ENCODE measurements around the gene NFIC. TPM values are rescaled to one million over a fixed set of nuclear protein-coding genes. Genes with fewer than 3 reads are reported as not detected.

Gene NFIC
- polyA plus RNA-seq, 2 donors, result 15.4 to 48.1 TPM

DNA sequence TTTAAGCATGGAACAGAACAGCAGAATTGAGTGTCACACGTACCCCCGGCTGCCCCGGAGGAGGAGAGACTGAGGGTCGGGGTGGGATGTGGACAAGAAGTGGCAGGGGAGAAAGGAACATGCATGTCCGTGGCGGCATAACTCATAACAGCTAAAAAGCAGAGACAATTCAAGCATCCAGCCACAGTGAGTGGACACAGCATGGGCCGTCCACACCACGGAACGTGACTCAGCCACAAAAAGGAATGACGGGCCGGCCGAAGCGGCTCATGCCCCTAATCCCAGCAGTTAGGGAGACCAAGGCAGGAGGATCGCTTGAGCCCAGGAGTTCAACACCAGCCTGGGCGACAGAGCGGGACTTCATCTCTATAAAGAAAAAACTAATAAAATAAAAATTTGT lies 126.5 kb downstream of the NFIC start:
- 94% methylated on average over 16 of the region's 16 CpGs for WGBS, 2 donors
- no peak overlapping the region for H3K27ac ChIP-seq (ENCODE audit: low read depth in 2 of 2, low read length in 1 of 2)
- H3K4me3 ChIP-seq (ENCODE audit: low read depth in 1 of 2, low read length in 2 of 2), result no peak overlapping the region
- no peaks in the 10 kb centered on the region for H3K4me1 ChIP-seq (ENCODE audit: control insufficient read depth in 2 of 2, insufficient read depth in 2 of 2, low read length in 1 of 2)
- no peaks in the 10 kb centered on the region for H3K9me3 ChIP-seq (ENCODE audit: control insufficient read depth in 2 of 2, insufficient read depth in 1 of 2, low read depth in 1 of 2, low read length in 1 of 2)
- H3K27me3 ChIP-seq (ENCODE audit: control insufficient read depth in 1 of 2, insufficient read depth in 2 of 2, low read length in 2 of 2), result no peaks in the 10 kb centered on the region
- H3K36me3 ChIP-seq (ENCODE audit: control insufficient read depth in 2 of 2, insufficient read depth in 2 of 2, low read length in 1 of 2), result peaks cover 13 to 40% of the 10 kb centered on the region in 2 donors

DNA sequence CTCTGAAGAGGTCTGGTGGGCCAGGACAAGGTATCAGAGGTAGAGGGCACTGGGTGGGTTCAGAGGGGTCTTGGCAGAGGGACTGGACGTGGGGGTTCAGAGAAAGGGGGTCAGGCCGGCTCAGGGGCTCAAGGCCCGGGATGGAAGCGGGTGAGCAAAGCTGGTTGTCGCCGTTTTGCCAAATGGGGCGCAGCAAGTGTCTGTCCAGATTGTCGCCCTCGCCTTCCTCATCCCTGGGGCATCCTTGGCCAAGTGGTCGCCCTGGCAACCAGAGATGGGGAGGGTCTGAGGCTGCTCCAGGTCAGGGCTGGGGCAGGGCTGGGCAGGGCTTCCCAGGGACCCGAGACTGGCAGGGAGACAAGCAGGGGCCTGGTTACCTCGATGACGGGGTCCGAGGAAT lies 127.3 kb downstream of the NFIC start:
- H3K9me3 ChIP-seq (ENCODE audit: control insufficient read depth in 2 of 2, insufficient read depth in 1 of 2, low read depth in 1 of 2, low read length in 1 of 2), result no peaks in the 10 kb centered on the region
- 90 to 94% methylated on average over 14 of the region's 14 CpGs for WGBS, 2 donors
- no peak overlapping the region for H3K27ac ChIP-seq (ENCODE audit: low read depth in 2 of 2, low read length in 1 of 2)
- peaks cover 13 to 40% of the 10 kb centered on the region in 2 donors for H3K36me3 ChIP-seq (ENCODE audit: control insufficient read depth in 2 of 2, insufficient read depth in 2 of 2, low read length in 1 of 2)
- H3K27me3 ChIP-seq (ENCODE audit: control insufficient read depth in 1 of 2, insufficient read depth in 2 of 2, low read length in 2 of 2), result no peaks in the 10 kb centered on the region
- H3K4me3 ChIP-seq (ENCODE audit: low read depth in 1 of 2, low read length in 2 of 2), result no peak overlapping the region
- H3K4me1 ChIP-seq (ENCODE audit: control insufficient read depth in 2 of 2, insufficient read depth in 2 of 2, low read length in 1 of 2), result no peaks in the 10 kb centered on the region

GRCh38 chr19:3494051-3494450 lies 127.7 kb downstream of the NFIC start:
- H3K36me3 ChIP-seq (ENCODE audit: control insufficient read depth in 2 of 2, insufficient read depth in 2 of 2, low read length in 1 of 2), result peaks cover 13 to 40% of the 10 kb centered on the region in 2 donors
- H3K27ac ChIP-seq (ENCODE audit: low read depth in 2 of 2, low read length in 1 of 2), result no peak overlapping the region
- no peaks in the 10 kb centered on the region for H3K9me3 ChIP-seq (ENCODE audit: control insufficient read depth in 2 of 2, insufficient read depth in 1 of 2, low read depth in 1 of 2, low read length in 1 of 2)
- no peaks in the 10 kb centered on the region for H3K27me3 ChIP-seq (ENCODE audit: control insufficient read depth in 1 of 2, insufficient read depth in 2 of 2, low read length in 2 of 2)
- 86 to 90% methylated on average over 15 of the region's 15 CpGs for WGBS, 2 donors
- H3K4me3 ChIP-seq (ENCODE audit: low read depth in 1 of 2, low read length in 2 of 2), result no peak overlapping the region
- H3K4me1 ChIP-seq (ENCODE audit: control insufficient read depth in 2 of 2, insufficient read depth in 2 of 2, low read length in 1 of 2), result no peaks in the 10 kb centered on the region

GRCh38 chr19:3494559-3494958 lies 128.2 kb downstream of the NFIC start:
- Histone ChIP-seq H3K27ac (ENCODE audit: low read depth in 2 of 2, low read length in 1 of 2) (no peak overlapping the region), H3K27me3 (ENCODE audit: control insufficient read depth in 1 of 2, insufficient read depth in 2 of 2, low read length in 2 of 2) (no peaks in the 10 kb centered on the region), H3K36me3 (ENCODE audit: control insufficient read depth in 2 of 2, insufficient read depth in 2 of 2, low read length in 1 of 2) (peaks cover 13 to 40% of the 10 kb centered on the region in 2 donors), H3K4me1 (ENCODE audit: control insufficient read depth in 2 of 2, insufficient read depth in 2 of 2, low read length in 1 of 2) (no peaks in the 10 kb centered on the region), H3K4me3 (ENCODE audit: low read depth in 1 of 2, low read length in 2 of 2) (no peak overlapping the region), H3K9me3 (ENCODE audit: control insufficient read depth in 2 of 2, insufficient read depth in 1 of 2, low read depth in 1 of 2, low read length in 1 of 2) (no peaks in the 10 kb centered on the region)
- WGBS, 2 donors, result 90 to 91% methylated on average over 18 of the region's 18 CpGs

GRCh38 chr19:3496392-3497273 lies 130.2 kb downstream of the NFIC start:
- Histone ChIP-seq H3K4me1 (ENCODE audit: control insufficient read depth in 2 of 2, insufficient read depth in 2 of 2, low read length in 1 of 2) (peaks cover 3% of the 10 kb centered on the region in 2 donors), H3K27ac (ENCODE audit: low read depth in 2 of 2, low read length in 1 of 2) (no peak overlapping the region), H3K4me3 (ENCODE audit: low read depth in 1 of 2, low read length in 2 of 2) (no peak overlapping the region), H3K27me3 (ENCODE audit: control insufficient read depth in 1 of 2, insufficient read depth in 2 of 2, low read length in 2 of 2) (no peaks in the 10 kb centered on the region), H3K9me3 (ENCODE audit: control insufficient read depth in 2 of 2, insufficient read depth in 1 of 2, low read depth in 1 of 2, low read length in 1 of 2) (no peaks in the 10 kb centered on the region), H3K36me3 (ENCODE audit: control insufficient read depth in 2 of 2, insufficient read depth in 2 of 2, low read length in 1 of 2) (peaks cover 13 to 30% of the 10 kb centered on the region in 2 donors)
- 95 to 97% methylated on average over 32 of the region's 32 CpGs for WGBS, 2 donors

- 94 to 95% methylated on average over 5 of the region's 5 CpGs for WGBS, 2 donors
- Histone ChIP-seq H3K4me1 (ENCODE audit: control insufficient read depth in 2 of 2, insufficient read depth in 2 of 2, low read length in 1 of 2) (peaks cover 3% of the 10 kb centered on the region in 2 donors), H3K9me3 (ENCODE audit: control insufficient read depth in 2 of 2, insufficient read depth in 1 of 2, low read depth in 1 of 2, low read length in 1 of 2) (no peaks in the 10 kb centered on the region), H3K4me3 (ENCODE audit: low read depth in 1 of 2, low read length in 2 of 2) (no peak overlapping the region), H3K27ac (ENCODE audit: low read depth in 2 of 2, low read length in 1 of 2) (no peak overlapping the region), H3K36me3 (ENCODE audit: control insufficient read depth in 2 of 2, insufficient read depth in 2 of 2, low read length in 1 of 2) (peaks cover 7 to 22% of the 10 kb centered on the region in 2 donors), H3K27me3 (ENCODE audit: control insufficient read depth in 1 of 2, insufficient read depth in 2 of 2, low read length in 2 of 2) (no peaks in the 10 kb centered on the region)
These were observed 131.6 kb downstream of the NFIC start for GRCh38 chr19:3497757-3498520.

- Histone ChIP-seq H3K27ac (ENCODE audit: low read depth in 2 of 2, low read length in 1 of 2) (peak overlapping the region; percentile 88 to 92), H3K9me3 (ENCODE audit: control insufficient read depth in 2 of 2, insufficient read depth in 1 of 2, low read depth in 1 of 2, low read length in 1 of 2) (no peaks in the 10 kb centered on the region), H3K36me3 (ENCODE audit: control insufficient read depth in 2 of 2, insufficient read depth in 2 of 2, low read length in 1 of 2) (peaks cover 0 to 12% of the 10 kb centered on the region in 2 donors), H3K4me1 (ENCODE audit: control insufficient read depth in 2 of 2, insufficient read depth in 2 of 2, low read length in 1 of 2) (peaks cover 3% of the 10 kb centered on the region in 2 donors), H3K4me3 (ENCODE audit: low read depth in 1 of 2, low read length in 2 of 2) (peak overlapping the region; percentile 93 to 95), H3K27me3 (ENCODE audit: control insufficient read depth in 1 of 2, insufficient read depth in 2 of 2, low read length in 2 of 2) (no peaks in the 10 kb centered on the region)
- 22 to 25% methylated on average over 18 of the region's 18 CpGs for WGBS, 2 donors
These were observed 133.5 kb downstream of the NFIC start for GRCh38 chr19:3499738-3500428.

DNA sequence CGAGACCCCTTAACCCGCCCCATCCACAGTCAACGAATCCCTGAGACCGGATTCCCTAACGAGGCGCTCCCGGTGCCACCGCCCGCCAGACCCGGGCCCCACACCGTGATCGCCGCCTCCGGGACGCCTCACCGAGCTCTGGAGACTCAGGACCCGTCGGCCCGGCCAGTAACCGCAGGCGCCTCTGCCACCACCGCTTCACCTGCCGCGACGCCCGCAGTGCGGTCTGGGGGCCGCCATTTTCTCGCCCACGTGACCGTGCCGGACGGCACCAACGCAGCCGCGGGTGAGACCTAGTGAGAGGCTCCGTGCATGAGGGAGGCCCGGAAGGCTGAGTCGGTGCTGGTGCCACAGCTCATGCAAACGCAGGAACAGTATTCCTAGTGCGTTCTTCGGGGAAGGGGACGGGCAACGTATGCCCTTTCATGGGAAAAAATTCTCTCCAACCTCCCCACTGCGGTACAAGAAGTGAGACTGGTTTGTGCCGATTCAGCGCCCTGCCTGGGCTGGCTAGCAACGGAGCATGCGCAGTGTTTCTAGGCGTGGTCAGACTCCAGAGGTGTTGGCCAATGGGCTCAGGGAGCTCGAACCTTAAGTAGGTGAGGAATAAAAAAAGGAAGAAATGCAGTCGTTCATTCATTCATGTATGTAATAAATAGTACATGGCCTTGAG lies 134.2 kb downstream of the NFIC start, which contains the start of gene DOHH:
Gene DOHH (minus strand): TSS at position 246 of the 673 bp plus-strand sequence. CDS start 3,860 bp downstream, outside the sequence.
- WGBS, 2 donors, result 0% methylated on average over 38 to 52 of the region's 52 CpGs
- no peaks in the 10 kb centered on the region for H3K27me3 ChIP-seq (ENCODE audit: control insufficient read depth in 1 of 2, insufficient read depth in 2 of 2, low read length in 2 of 2)
- no peaks in the 10 kb centered on the region for H3K9me3 ChIP-seq (ENCODE audit: control insufficient read depth in 2 of 2, insufficient read depth in 1 of 2, low read depth in 1 of 2, low read length in 1 of 2)
- H3K27ac ChIP-seq (ENCODE audit: low read depth in 2 of 2, low read length in 1 of 2), result peak within 1 kb of the TSS; percentile 88 to 92
- H3K4me1 ChIP-seq (ENCODE audit: control insufficient read depth in 2 of 2, insufficient read depth in 2 of 2, low read length in 1 of 2), result peaks cover 3% of the 10 kb centered on the region in 2 donors
- H3K4me3 ChIP-seq (ENCODE audit: low read depth in 1 of 2, low read length in 2 of 2), result peak within 1 kb of the TSS; percentile 93 to 95
- H3K36me3 ChIP-seq (ENCODE audit: control insufficient read depth in 2 of 2, insufficient read depth in 2 of 2, low read length in 1 of 2), result peaks cover 0 to 10% of the 10 kb centered on the region in 2 donors

- Histone ChIP-seq H3K4me3 (ENCODE audit: low read depth in 1 of 2, low read length in 2 of 2) (no peak overlapping the region), H3K4me1 (ENCODE audit: control insufficient read depth in 2 of 2, insufficient read depth in 2 of 2, low read length in 1 of 2) (peaks cover 3% of the 10 kb centered on the region in 2 donors), H3K27ac (ENCODE audit: low read depth in 2 of 2, low read length in 1 of 2) (no peak overlapping the region), H3K9me3 (ENCODE audit: control insufficient read depth in 2 of 2, insufficient read depth in 1 of 2, low read depth in 1 of 2, low read length in 1 of 2) (peaks cover 0 to 2% of the 10 kb centered on the region in 2 donors), H3K36me3 (ENCODE audit: control insufficient read depth in 2 of 2, insufficient read depth in 2 of 2, low read length in 1 of 2) (no peaks in the 10 kb centered on the region), H3K27me3 (ENCODE audit: control insufficient read depth in 1 of 2, insufficient read depth in 2 of 2, low read length in 2 of 2) (no peaks in the 10 kb centered on the region)
- WGBS, 2 donors, result 80 to 85% methylated on average over 3 of the region's 3 CpGs
These were observed 135.4 kb downstream of the NFIC start for GRCh38 chr19:3501780-3502179.
